Muscle layer of duodenum (tissue), 2 donors: ENCODE measurements around the gene MSTO1.
"Not testable (repeated sequence)": the region's sequence is repeated elsewhere in the genome, so short reads cannot be mapped to it uniquely, and the experiment has no call there.

Experiments
- H3K27ac ChIP-seq: one replicate; pipeline ENCODE4 v1.7.0; 2013; ENCODE audit warnings: mild to moderate bottlenecking, low read length
- H3K27me3 ChIP-seq: one replicate; pipeline ENCODE4 v1.7.0; 2013; ENCODE audit warnings: low read depth, mild to moderate bottlenecking, control low read depth, low read length
- H3K36me3 ChIP-seq, 2 donors: one replicate each; pipeline ENCODE4 v1.7.0; 2013; ENCODE audit warnings: low read length in 2 of 2, control low read depth in 1 of 2, mild to moderate bottlenecking in 1 of 2; ENCODE audit not compliant: insufficient read depth in 2 of 2, control insufficient read depth in 1 of 2
- H3K4me1 ChIP-seq, 2 donors: one replicate each; pipeline ENCODE4 v1.7.0; 2013; ENCODE audit warnings: low read length in 2 of 2, mild to moderate bottlenecking in 2 of 2, control low read depth in 1 of 2, moderate library complexity in 1 of 2; ENCODE audit not compliant: insufficient read depth in 2 of 2, control insufficient read depth in 1 of 2
- H3K4me3 ChIP-seq, 2 donors: one replicate each; pipeline ENCODE4 v1.7.0; 2013; ENCODE audit warnings: low read length in 2 of 2, low read depth in 1 of 2, mild to moderate bottlenecking in 1 of 2
- H3K9me3 ChIP-seq, 2 donors: one replicate each; pipeline ENCODE4 v1.7.0; 2013; ENCODE audit warnings: low read length in 2 of 2, control low read depth in 1 of 2, mild to moderate bottlenecking in 1 of 2; ENCODE audit not compliant: control insufficient read depth in 1 of 2
- donor health status: healthy.

Gene MSTO1

GRCh38 chr1:155650231-155650757 is 40.3 kb downstream of the MSTO1 start:
- no peaks in the 10 kb centered on the region for H3K36me3 ChIP-seq
- H3K9me3 ChIP-seq, result no peaks in the 10 kb centered on the region
- no peak overlapping the region for H3K27ac ChIP-seq
- no peak overlapping the region for H3K4me3 ChIP-seq
- no peaks in the 10 kb centered on the region for H3K27me3 ChIP-seq
- H3K4me1 ChIP-seq, result peaks cover 5 to 6% of the 10 kb centered on the region in 2 donors

- Histone ChIP-seq H3K9me3 (no peaks in the 10 kb centered on the region), H3K36me3 (no peaks in the 10 kb centered on the region), H3K27me3 (no peaks in the 10 kb centered on the region), H3K27ac (no peak overlapping the region), H3K4me3 (no peak overlapping the region), H3K4me1 (peaks cover 4 to 6% of the 10 kb centered on the region in 2 donors)
These were observed 42.0 kb downstream of the MSTO1 start for GRCh38 chr1:155651861-155652661.

DNA sequence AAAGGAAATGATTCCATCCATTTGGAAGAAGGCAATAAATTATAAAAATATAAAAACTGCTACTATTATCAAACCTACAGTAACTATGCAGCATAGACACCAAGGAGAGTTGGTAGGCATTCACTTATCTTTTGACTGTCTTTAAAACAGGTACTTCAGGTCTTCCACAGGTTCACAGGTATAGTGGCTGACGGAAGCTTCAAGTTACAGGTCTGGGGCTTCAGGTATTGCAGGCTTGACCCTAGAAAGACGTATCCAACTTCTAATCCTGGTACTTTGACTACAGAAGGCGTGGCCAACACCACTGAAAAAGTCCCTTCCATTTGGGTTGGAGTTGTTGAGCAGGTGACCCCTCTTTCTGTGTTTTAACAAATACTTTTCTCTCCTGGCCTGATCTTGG is 42.9 kb downstream of the MSTO1 start:
- no peak overlapping the region for H3K4me3 ChIP-seq
- H3K36me3 ChIP-seq, result no peaks in the 10 kb centered on the region
- H3K27me3 ChIP-seq, result no peaks in the 10 kb centered on the region
- peaks cover 4 to 6% of the 10 kb centered on the region in 2 donors for H3K4me1 ChIP-seq
- H3K27ac ChIP-seq, result no peak overlapping the region
- no peaks in the 10 kb centered on the region for H3K9me3 ChIP-seq

- Histone ChIP-seq H3K36me3 (peaks cover 17 to 37% of the 10 kb centered on the region in 2 donors), H3K4me3 (no peak overlapping the region), H3K27ac (no peak overlapping the region), H3K9me3 (no peaks in the 10 kb centered on the region), H3K4me1 (no peaks in the 10 kb centered on the region), H3K27me3 (no peaks in the 10 kb centered on the region)
These were observed 47.4 kb downstream of the MSTO1 start for GRCh38 chr1:155657463-155657862.

GRCh38 chr1:155661239-155661638 is 51.2 kb downstream of the MSTO1 start:
- not testable (repeated sequence) for H3K27ac ChIP-seq, H3K9me3 ChIP-seq, H3K27me3 ChIP-seq, H3K4me1 ChIP-seq, H3K4me3 ChIP-seq
- H3K36me3 ChIP-seq, result peaks cover 22 to 60% of the 10 kb centered on the region in 2 donors
